Stimulated activated CD8-positive, alpha-beta memory T cell treated with anti-CD3 and anti-CD28 coated beads, Interleukin-7, amount 100 ng/mL, for 48 hours (primary cell): ENCODE results near the gene ERG28.
A peak's percentile ranks its signal among the peaks of the same experiment; 100 is the strongest.
"Not testable (repeated sequence)": the region's sequence is repeated elsewhere in the genome, so short reads cannot be mapped to it uniquely, and the experiment has no call there.

Experiments used
- DNase-seq, 2 donors: peaks; one replicate each; pipeline ENCODE4 v3.0.0-alpha.2; 2020; ENCODE audit warnings: low read depth in 1 of 2; ENCODE audit errors: extremely low read depth in 1 of 2

The ERG28 gene

GRCh38 chr14:75660630-75661498 lies at the start of gene ERG28, which contains the start of gene TTLL5:
TSS of gene ERG28 (minus strand) at chr14:75660876. CDS start at chr14:75657502, 3,374 bp downstream.
TSS of gene TTLL5 (plus strand) at chr14:75661246. CDS start at chr14:75663150, 1,904 bp downstream.
- peak; percentile 93 to 97 for DNase-seq

GRCh38 chr14:75709207-75709812 lies 48.6 kb upstream of the ERG28 start:
- DNase-seq, result peak in 1 of 2 donors; percentile 32

- no peak for DNase-seq
These were observed 44.3 kb upstream of the ERG28 start for GRCh38 chr14:75705014-75705413.

GRCh38 chr14:75703467-75703866 lies 42.8 kb upstream of the ERG28 start:
- DNase-seq, result no peak

- DNase-seq, result no peak
These were observed 42.1 kb upstream of the ERG28 start for GRCh38 chr14:75702616-75703261.

GRCh38 chr14:75702122-75702521 lies 41.4 kb upstream of the ERG28 start:
- DNase-seq, result no peak

GRCh38 chr14:75700295-75700694 lies 39.6 kb upstream of the ERG28 start:
- DNase-seq, result no peak

- no peak for DNase-seq
These were observed 38.7 kb upstream of the ERG28 start for GRCh38 chr14:75699331-75699730.

GRCh38 chr14:75697918-75698317 lies 37.2 kb upstream of the ERG28 start:
- no peak for DNase-seq

GRCh38 chr14:75697386-75697785 lies 36.7 kb upstream of the ERG28 start:
- DNase-seq, result no peak

GRCh38 chr14:75695025-75695424 lies 34.3 kb upstream of the ERG28 start:
- not testable (repeated sequence) for DNase-seq

GRCh38 chr14:75690010-75690409 lies 29.3 kb upstream of the ERG28 start:
- no peak for DNase-seq

GRCh38 chr14:75689012-75689411 lies 28.3 kb upstream of the ERG28 start:
- no peak for DNase-seq

- no peak for DNase-seq
These were observed 25.2 kb upstream of the ERG28 start for GRCh38 chr14:75685910-75686309.

GRCh38 chr14:75675265-75675960 lies 14.7 kb upstream of the ERG28 start:
- no peak for DNase-seq

GRCh38 chr14:75673345-75674035 lies 12.8 kb upstream of the ERG28 start:
- no peak for DNase-seq

- no peak for DNase-seq
These were observed 12.0 kb upstream of the ERG28 start for GRCh38 chr14:75672605-75673192.

GRCh38 chr14:75667099-75667765 lies 6.6 kb upstream of the ERG28 start:
- no peak for DNase-seq

GRCh38 chr14:75662966-75663365 lies 2.3 kb upstream of the ERG28 start:
- no peak for DNase-seq

GRCh38 chr14:75661499-75661814 lies 781 bp upstream of the ERG28 start:
- DNase-seq, result no peak
